ENCODE results near the gene TMEM212. TPM values are rescaled to one million over a fixed set of nuclear protein-coding genes. Genes with fewer than 3 reads are reported as not detected.

Gene TMEM212
- not detected for total RNA-seq

DNA sequence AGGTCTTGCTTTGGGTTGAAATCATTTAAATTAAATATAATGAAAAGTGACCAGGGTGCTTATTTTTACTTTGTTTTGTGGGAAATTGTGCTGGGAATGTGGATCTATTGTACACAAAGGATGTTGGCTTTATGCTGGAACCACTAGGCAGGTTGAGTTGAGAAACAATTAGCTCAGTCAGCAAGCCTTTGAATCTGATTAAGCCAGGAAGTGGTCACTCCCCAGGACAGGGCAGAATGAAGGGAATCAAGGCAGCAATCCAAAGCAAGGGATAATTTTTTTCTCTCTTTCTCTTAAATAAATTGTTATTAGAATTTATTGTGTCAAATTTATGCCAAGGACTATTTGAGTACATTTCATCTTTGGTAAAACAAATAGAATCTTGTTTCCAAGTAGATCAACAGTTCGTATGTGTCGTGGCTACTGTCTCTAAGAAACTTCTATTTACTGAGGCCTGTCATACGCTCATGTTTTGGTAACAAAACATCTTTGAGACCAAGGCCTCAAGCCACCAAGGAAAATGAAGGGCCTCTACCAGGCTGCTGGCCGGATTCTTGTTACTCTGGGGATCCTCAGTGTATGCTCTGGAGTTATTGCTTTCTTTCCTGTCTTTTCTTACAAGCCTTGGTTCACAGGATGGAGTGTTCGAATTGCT lies at the start of gene TMEM212:
Gene TMEM212, plus strand, starts transcription at position 486 of the 655 bp plus-strand sequence. Its CDS starts 35 bp downstream, at position 521.
- DNase-seq, result no peak
- H3K27ac Mint-ChIP-seq, result no peak within 1 kb of the TSS
- peaks cover 6% of the 10 kb centered on the region for H3K9me3 Mint-ChIP-seq
- H3K4me1 Mint-ChIP-seq, result peaks cover 20% of the 10 kb centered on the region
- H3K27me3 Mint-ChIP-seq, result peaks cover 12% of the 10 kb centered on the region
- CTCF ChIA-PET, result interaction anchor here (0.6 kb wide), 1 partner anchor 57 kb away, joined by 3 read pairs; no protein-coding TSS in a partner anchor
- POLR2A ChIA-PET, result no interaction called here
- H3K4me3 Mint-ChIP-seq, result no peak within 1 kb of the TSS
- H3K36me3 Mint-ChIP-seq (ENCODE audit: low read depth), result peaks cover 3% of the 10 kb centered on the region

GRCh38 chr3:171796625-171797264 lies 46.4 kb upstream of the TMEM212 start:
- no peaks in the 10 kb centered on the region for H3K36me3 Mint-ChIP-seq (ENCODE audit: low read depth)
- no peaks in the 10 kb centered on the region for H3K9me3 Mint-ChIP-seq
- H3K4me3 Mint-ChIP-seq, result no peak overlapping the region
- ChIA-PET POLR2A (no interaction called here), CTCF (no interaction called here)
- H3K27ac Mint-ChIP-seq, result no peak overlapping the region
- DNase-seq, result no peak
- H3K4me1 Mint-ChIP-seq, result no peaks in the 10 kb centered on the region
- peaks cover 1% of the 10 kb centered on the region for H3K27me3 Mint-ChIP-seq

DNA sequence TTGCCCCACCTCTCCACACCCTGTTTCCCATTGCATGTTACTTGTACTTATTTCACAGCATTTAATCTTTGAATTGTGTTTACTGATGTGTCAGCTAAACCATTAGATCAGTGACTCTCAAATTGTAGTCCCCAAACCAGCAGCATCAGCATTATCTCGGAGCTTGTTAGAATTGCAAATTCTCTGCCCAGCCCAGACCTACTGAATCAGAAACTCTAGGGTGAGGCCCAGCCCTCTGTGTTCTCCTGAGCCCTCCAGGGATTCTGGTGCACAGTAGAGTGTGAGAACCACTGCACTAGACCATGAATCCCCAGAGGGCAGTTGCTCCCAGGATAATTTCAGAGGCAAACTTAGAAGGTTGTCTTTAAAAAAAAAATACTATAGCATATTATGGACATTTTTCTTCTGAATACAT lies 45.9 kb upstream of the TMEM212 start:
- no peaks in the 10 kb centered on the region for H3K36me3 Mint-ChIP-seq (ENCODE audit: low read depth)
- ChIA-PET CTCF (no interaction called here), POLR2A (no interaction called here)
- H3K4me1 Mint-ChIP-seq, result no peaks in the 10 kb centered on the region
- no peak overlapping the region for H3K4me3 Mint-ChIP-seq
- no peak for DNase-seq
- H3K9me3 Mint-ChIP-seq, result no peaks in the 10 kb centered on the region
- peaks cover 2% of the 10 kb centered on the region for H3K27me3 Mint-ChIP-seq
- H3K27ac Mint-ChIP-seq, result no peak overlapping the region

- ChIA-PET CTCF (no interaction called here), POLR2A (no interaction called here)
- peaks cover 2% of the 10 kb centered on the region for H3K27me3 Mint-ChIP-seq
- no peaks in the 10 kb centered on the region for H3K4me1 Mint-ChIP-seq
- no peak overlapping the region for H3K27ac Mint-ChIP-seq
- no peak for DNase-seq
- no peaks in the 10 kb centered on the region for H3K9me3 Mint-ChIP-seq
- no peak overlapping the region for H3K4me3 Mint-ChIP-seq
- no peaks in the 10 kb centered on the region for H3K36me3 Mint-ChIP-seq (ENCODE audit: low read depth)
These were observed 45.3 kb upstream of the TMEM212 start for GRCh38 chr3:171797873-171798272.

- CTCF ChIA-PET, result no interaction called here
- no peak overlapping the region for H3K27ac Mint-ChIP-seq
- no peaks in the 10 kb centered on the region for H3K36me3 Mint-ChIP-seq (ENCODE audit: low read depth)
- no peak for DNase-seq
- no peak overlapping the region for H3K4me3 Mint-ChIP-seq
- H3K9me3 Mint-ChIP-seq, result no peaks in the 10 kb centered on the region
- H3K4me1 Mint-ChIP-seq, result no peaks in the 10 kb centered on the region
- POLR2A ChIA-PET, result no interaction called here
- H3K27me3 Mint-ChIP-seq, result peaks cover 9% of the 10 kb centered on the region
These were observed 43.6 kb upstream of the TMEM212 start for GRCh38 chr3:171799501-171799900.

DNA sequence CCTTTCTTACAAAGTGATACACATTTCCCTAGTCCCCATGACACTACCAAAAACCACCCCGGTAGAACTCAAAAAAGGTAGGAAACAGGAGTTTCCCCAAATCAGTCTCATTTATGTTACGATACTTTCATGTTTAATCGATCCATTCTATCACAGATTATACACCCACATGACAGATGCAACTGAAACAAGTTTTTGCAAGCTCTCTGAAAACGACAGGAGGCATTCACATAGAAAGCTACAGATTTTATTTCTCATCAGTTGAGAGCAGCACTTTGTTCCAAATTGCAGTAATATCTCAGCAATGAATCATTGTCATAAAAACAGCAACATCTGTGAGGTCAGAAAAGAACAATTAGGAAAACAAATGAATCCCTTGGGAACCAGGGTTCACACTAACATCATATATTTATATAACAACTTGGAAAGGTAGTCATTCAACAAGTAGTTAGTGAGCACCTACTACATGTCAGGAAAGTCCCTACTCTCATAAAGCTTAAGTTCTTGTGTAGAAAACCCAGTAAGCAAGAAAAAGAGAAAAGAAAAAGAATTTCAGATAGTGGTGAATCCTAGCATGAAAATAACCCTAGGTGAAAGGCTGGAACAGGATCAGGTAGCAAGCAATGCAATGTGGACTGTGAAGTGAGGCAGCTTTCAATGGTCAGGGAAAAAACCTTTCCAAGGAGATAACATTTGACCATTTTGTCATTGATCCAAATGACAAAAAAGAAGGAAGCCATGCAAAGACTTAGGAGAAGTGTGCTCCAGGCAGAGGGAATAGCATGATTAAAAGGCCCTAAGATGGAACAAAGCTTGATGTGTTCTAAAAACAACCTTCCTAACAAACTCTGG lies 41.2 kb upstream of the TMEM212 start:
- Mint-ChIP-seq H3K27ac (no peak overlapping the region), H3K9me3 (no peaks in the 10 kb centered on the region), H3K4me1 (no peaks in the 10 kb centered on the region), H3K4me3 (no peak overlapping the region), H3K27me3 (peaks cover 10% of the 10 kb centered on the region), H3K36me3 (ENCODE audit: low read depth) (no peaks in the 10 kb centered on the region)
- no peak for DNase-seq
- ChIA-PET CTCF (no interaction called here), POLR2A (no interaction called here)

- Mint-ChIP-seq H3K4me3 (no peak overlapping the region), H3K27me3 (peaks cover 13% of the 10 kb centered on the region), H3K27ac (no peak overlapping the region), H3K4me1 (no peaks in the 10 kb centered on the region), H3K36me3 (ENCODE audit: low read depth) (no peaks in the 10 kb centered on the region), H3K9me3 (no peaks in the 10 kb centered on the region)
- DNase-seq, result no peak
- ChIA-PET POLR2A (no interaction called here), CTCF (interaction anchor here (1.2 kb wide), 1 partner anchor 27 kb away, joined by 3 read pairs; no protein-coding TSS in a partner anchor)
These were observed 40.6 kb upstream of the TMEM212 start for GRCh38 chr3:171802590-171802956.

GRCh38 chr3:171803044-171803443 lies 40.1 kb upstream of the TMEM212 start:
- Mint-ChIP-seq H3K27me3 (peaks cover 17% of the 10 kb centered on the region), H3K9me3 (no peaks in the 10 kb centered on the region), H3K36me3 (ENCODE audit: low read depth) (no peaks in the 10 kb centered on the region), H3K27ac (no peak overlapping the region), H3K4me3 (no peak overlapping the region), H3K4me1 (no peaks in the 10 kb centered on the region)
- ChIA-PET POLR2A (no interaction called here), CTCF (interaction anchor here (1.2 kb wide), 1 partner anchor 26 kb away, joined by 3 read pairs; no protein-coding TSS in a partner anchor)
- DNase-seq, result no peak

- no peak overlapping the region for H3K4me3 Mint-ChIP-seq
- ChIA-PET CTCF (no interaction called here), POLR2A (no interaction called here)
- H3K27me3 Mint-ChIP-seq, result peaks cover 27% of the 10 kb centered on the region
- DNase-seq, result no peak
- no peaks in the 10 kb centered on the region for H3K9me3 Mint-ChIP-seq
- peaks cover 6% of the 10 kb centered on the region for H3K4me1 Mint-ChIP-seq
- no peaks in the 10 kb centered on the region for H3K36me3 Mint-ChIP-seq (ENCODE audit: low read depth)
- H3K27ac Mint-ChIP-seq, result no peak overlapping the region
These were observed 38.3 kb upstream of the TMEM212 start for GRCh38 chr3:171804618-171805389.

- DNase-seq, result no peak
- Mint-ChIP-seq H3K27me3 (peaks cover 31% of the 10 kb centered on the region), H3K4me1 (peaks cover 10% of the 10 kb centered on the region), H3K4me3 (no peak overlapping the region), H3K27ac (no peak overlapping the region), H3K9me3 (no peaks in the 10 kb centered on the region), H3K36me3 (ENCODE audit: low read depth) (no peaks in the 10 kb centered on the region)
- ChIA-PET POLR2A (no interaction called here), CTCF (no interaction called here)
These were observed 37.5 kb upstream of the TMEM212 start for GRCh38 chr3:171805687-171806086.

GRCh38 chr3:171806200-171807128 lies 36.7 kb upstream of the TMEM212 start:
- DNase-seq, result no peak
- ChIA-PET CTCF (no interaction called here), POLR2A (no interaction called here)
- Mint-ChIP-seq H3K27ac (no peak overlapping the region), H3K36me3 (ENCODE audit: low read depth) (no peaks in the 10 kb centered on the region), H3K9me3 (no peaks in the 10 kb centered on the region), H3K4me3 (no peak overlapping the region), H3K4me1 (peaks cover 11% of the 10 kb centered on the region), H3K27me3 (peaks cover 39% of the 10 kb centered on the region)

DNA sequence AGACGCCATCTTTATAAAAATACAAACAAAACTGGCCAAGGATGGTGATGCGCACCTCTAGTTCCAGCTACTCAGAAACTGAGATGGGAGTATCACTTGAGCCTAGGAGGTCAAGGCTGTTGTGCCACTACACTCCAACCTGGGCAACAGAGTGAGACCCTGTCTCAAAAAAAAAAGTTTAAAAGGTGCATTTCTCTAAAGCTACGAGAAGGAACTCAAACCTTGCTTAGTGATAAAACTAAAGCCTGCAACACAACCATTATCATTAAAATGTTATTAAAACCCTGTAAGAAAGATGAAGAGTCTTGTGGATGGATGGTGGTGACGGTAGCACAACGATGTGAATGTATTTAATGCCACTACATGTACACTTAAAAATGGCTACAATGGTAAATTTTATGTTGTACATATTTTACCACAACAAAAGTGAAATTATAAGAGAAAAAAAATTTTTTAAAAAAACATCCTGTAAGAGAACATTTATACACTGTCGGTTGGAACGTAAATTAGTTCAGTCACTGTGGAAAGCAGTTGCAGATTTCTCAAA lies 35.9 kb upstream of the TMEM212 start:
- POLR2A ChIA-PET, result no interaction called here
- no peak for DNase-seq
- Mint-ChIP-seq H3K27ac (no peak overlapping the region), H3K36me3 (ENCODE audit: low read depth) (no peaks in the 10 kb centered on the region), H3K4me3 (no peak overlapping the region), H3K9me3 (no peaks in the 10 kb centered on the region), H3K4me1 (peaks cover 11% of the 10 kb centered on the region), H3K27me3 (peaks cover 43% of the 10 kb centered on the region)
- CTCF ChIA-PET, result no interaction called here

Measured in activated CD4-positive, alpha-beta T cell treated with anti-CD3 and anti-CD28 coated beads, Interleukin-2, amount 10 ng/mL, durations not matched to agents 7 days and 5 days (primary cell).